MCF 10A (cell line): ENCODE data around the gene VAV2. TPM values are rescaled to one million over a fixed set of nuclear protein-coding genes. Genes with fewer than 3 reads are reported as not detected.

Experiments used
- BruUV-seq: library from RNA; stranded (reverse); fragments of 400-500 nt; replicated peaks from 2 replicates; lab custom pipeline; 2021; lab: Mats Ljungman, UMichigan
- CTCF ChIA-PET: fragments of 300-600 bp; sonication (Branson Sonifier 250); formaldehyde crosslinking; extraction: SDS; loops from one replicate; lab custom pipeline; 2021; ENCODE audit warnings: antibody characterized with exemption, inconsistent platforms; lab: Yijun Ruan, JAX
- POLR2A ChIA-PET: fragments of 300-600, 350-650 bp; sonication (Branson Sonifier 250); formaldehyde crosslinking; extraction: SDS; loops from one replicate; lab custom pipeline; 2020; ENCODE audit warnings: antibody characterized with exemption, inconsistent platforms; lab: Yijun Ruan, JAX
- DNase-seq: peaks from one replicate; pipeline ENCODE4 v3.0.0-alpha.2; 2018; ENCODE audit not compliant: unreplicated experiment
- H3K27ac Mint-ChIP-seq: one replicate; pipeline ENCODE4 v1.8.0; 2022; ENCODE audit warnings: mild to moderate bottlenecking, low read depth, mixed read lengths; ENCODE audit not compliant: unreplicated experiment
- H3K27me3 Mint-ChIP-seq: one replicate; pipeline ENCODE4 v1.8.0; 2022; ENCODE audit warnings: mixed read lengths; ENCODE audit not compliant: insufficient read depth, unreplicated experiment
- H3K36me3 Mint-ChIP-seq: one replicate; pipeline ENCODE4 v1.8.0; 2022; ENCODE audit warnings: mild to moderate bottlenecking, moderate library complexity, mixed read lengths; ENCODE audit not compliant: insufficient read depth, unreplicated experiment
- H3K4me1 Mint-ChIP-seq: one replicate; pipeline ENCODE4 v1.8.0; 2022; ENCODE audit warnings: mixed read lengths; ENCODE audit not compliant: insufficient read depth, unreplicated experiment
- H3K4me3 Mint-ChIP-seq: one replicate; pipeline ENCODE4 v1.8.0; 2022; ENCODE audit warnings: mild to moderate bottlenecking, moderate library complexity, mixed read lengths; ENCODE audit not compliant: unreplicated experiment
- H3K9me3 Mint-ChIP-seq: one replicate; pipeline ENCODE4 v1.8.0; 2022; ENCODE audit warnings: mixed read lengths; ENCODE audit not compliant: unreplicated experiment
- intact Hi-C: fragments of 100-400 bp; cut with micrococcal nuclease; formaldehyde crosslinking; loops from 2 replicates; pipeline ENCODE4 v1.14.1; 2022
- total RNA-seq: library from RNA; stranded (reverse); gene quantifications from 2 replicates; pipeline ENCODE4 v1.2.3, GENCODE V29; 2022
- TF ChIP-seq, protein P1 (sequence below): fragments of 200-600 bp; IDR thresholded peaks from one replicate; pipeline ENCODE4 v1.8.0; 2022; ENCODE audit warnings: antibody characterized with exemption, mild to moderate bottlenecking; ENCODE audit not compliant: unreplicated experiment

Gene VAV2
- total RNA-seq, 1 experiment from 2014 or later, result 31.0 TPM

DNA sequence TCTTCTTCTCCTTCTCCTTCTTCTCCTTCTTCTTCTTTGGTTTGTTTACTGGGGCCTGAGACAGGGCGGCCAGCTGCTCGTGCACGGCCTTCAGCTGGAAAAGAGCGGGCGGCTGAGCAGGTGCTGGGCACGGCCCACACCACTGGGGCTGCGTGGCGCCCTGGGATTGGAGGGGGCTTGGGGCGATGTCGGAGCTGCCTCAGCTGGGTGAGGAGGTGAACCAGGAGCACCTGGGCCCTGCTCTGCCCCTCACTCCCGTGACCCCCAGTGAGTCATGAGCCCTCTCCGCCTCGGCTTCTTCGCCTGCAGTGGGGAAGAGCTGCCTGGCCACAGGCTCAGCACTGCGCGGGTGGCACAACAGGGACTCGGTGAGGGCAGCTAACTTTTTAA, 48.0 kb upstream of the VAV2 start:
- H3K9me3 Mint-ChIP-seq, result no peaks in the 10 kb centered on the region
- no peaks in the 10 kb centered on the region for H3K27me3 Mint-ChIP-seq
- H3K36me3 Mint-ChIP-seq, result peaks cover 70% of the 10 kb centered on the region
- H3K4me1 Mint-ChIP-seq, result no peaks in the 10 kb centered on the region
- intact Hi-C loops, result no loop called here
- DNase-seq, result no peak
- TF ChIP-seq, protein P1, sequence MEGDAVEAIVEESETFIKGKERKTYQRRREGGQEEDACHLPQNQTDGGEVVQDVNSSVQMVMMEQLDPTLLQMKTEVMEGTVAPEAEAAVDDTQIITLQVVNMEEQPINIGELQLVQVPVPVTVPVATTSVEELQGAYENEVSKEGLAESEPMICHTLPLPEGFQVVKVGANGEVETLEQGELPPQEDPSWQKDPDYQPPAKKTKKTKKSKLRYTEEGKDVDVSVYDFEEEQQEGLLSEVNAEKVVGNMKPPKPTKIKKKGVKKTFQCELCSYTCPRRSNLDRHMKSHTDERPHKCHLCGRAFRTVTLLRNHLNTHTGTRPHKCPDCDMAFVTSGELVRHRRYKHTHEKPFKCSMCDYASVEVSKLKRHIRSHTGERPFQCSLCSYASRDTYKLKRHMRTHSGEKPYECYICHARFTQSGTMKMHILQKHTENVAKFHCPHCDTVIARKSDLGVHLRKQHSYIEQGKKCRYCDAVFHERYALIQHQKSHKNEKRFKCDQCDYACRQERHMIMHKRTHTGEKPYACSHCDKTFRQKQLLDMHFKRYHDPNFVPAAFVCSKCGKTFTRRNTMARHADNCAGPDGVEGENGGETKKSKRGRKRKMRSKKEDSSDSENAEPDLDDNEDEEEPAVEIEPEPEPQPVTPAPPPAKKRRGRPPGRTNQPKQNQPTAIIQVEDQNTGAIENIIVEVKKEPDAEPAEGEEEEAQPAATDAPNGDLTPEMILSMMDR, result no peak
- no TSS peak for BruUV-seq
- H3K4me3 Mint-ChIP-seq, result no peak overlapping the region
- CTCF ChIA-PET, result no interaction called here
- POLR2A ChIA-PET, result interaction anchor here (1.2 to 2.7 kb wide), 3 partner anchors 11 to 19 kb away, joined by 4 to 10 read pairs (median 9); no protein-coding TSS in a partner anchor
- no peak overlapping the region for H3K27ac Mint-ChIP-seq

DNA sequence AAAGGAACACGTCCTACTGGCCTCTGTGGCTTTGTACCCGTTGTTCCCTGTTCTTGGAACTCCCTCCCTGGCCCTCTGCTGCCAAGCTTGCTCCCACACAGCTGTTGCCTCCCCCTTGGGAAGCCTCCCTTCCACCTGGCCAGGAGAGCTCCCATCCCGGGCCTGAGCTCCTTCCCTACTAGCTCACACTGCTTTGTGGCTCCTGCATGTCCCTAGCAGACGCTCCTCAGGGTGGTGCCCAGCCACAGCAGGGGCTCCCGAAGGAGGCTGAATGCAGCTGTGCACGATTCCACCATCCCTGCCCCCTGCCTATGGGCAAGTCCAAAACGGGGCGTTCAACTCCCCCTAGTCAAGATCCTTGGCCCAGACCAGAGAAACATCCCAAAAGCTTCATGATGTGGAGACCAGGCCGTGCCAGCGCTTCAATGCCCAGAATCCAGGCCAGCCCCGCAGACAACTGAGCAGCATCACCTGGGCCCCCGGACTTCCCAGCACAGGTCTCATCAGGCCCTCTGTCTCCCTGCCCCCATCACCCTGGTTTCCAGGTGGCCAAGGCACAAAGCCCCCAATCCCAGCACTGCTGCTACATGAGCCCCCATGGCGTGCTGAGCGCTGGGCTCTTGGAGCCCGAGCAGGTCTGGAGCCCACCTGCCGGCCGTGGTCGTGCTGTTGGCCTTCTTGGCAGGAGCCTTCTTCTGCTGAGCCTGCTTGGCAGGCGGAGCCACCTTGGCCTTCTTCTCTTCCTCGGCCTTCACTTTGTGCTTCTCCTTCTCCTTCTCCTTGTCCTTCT, 47.5 kb upstream of the VAV2 start:
- no peak for DNase-seq
- peaks cover 70% of the 10 kb centered on the region for H3K36me3 Mint-ChIP-seq
- BruUV-seq, result no TSS peak
- H3K4me3 Mint-ChIP-seq, result no peak overlapping the region
- H3K9me3 Mint-ChIP-seq, result no peaks in the 10 kb centered on the region
- peak overlapping the region; percentile 33 for H3K27ac Mint-ChIP-seq
- H3K4me1 Mint-ChIP-seq, result no peaks in the 10 kb centered on the region
- CTCF ChIA-PET, result no interaction called here
- TF ChIP-seq, protein P1, result no peak
- intact Hi-C loops, result no loop called here
- no peaks in the 10 kb centered on the region for H3K27me3 Mint-ChIP-seq
- POLR2A ChIA-PET, result interaction anchor here (0.7 to 2.0 kb wide), 3 partner anchors 11 to 59 kb away, joined by 3 to 9 read pairs (median 4); no protein-coding TSS in a partner anchor

DNA sequence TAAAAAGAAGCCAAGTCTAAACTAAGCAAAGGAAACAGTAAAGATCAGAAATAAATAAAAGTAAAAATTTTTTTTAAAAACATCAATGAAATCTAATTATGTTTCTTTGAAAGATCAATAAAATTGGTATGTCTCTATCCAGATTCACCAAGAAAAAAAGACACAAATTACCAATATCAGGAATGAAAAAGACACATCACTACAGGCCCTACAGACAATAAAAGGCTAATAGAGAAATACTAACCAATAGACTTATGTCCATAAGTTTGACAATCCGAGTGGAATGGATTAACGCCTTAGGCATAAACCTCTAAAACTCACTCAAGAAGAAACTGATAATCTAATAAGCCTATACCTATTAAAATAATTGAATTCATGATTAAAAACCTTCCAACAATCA, 45.5 kb upstream of the VAV2 start:
- TF ChIP-seq, protein P1, result no peak
- no peaks in the 10 kb centered on the region for H3K27me3 Mint-ChIP-seq
- POLR2A ChIA-PET, result no interaction called here
- no peak overlapping the region for H3K27ac Mint-ChIP-seq
- H3K4me1 Mint-ChIP-seq, result no peaks in the 10 kb centered on the region
- CTCF ChIA-PET, result interaction anchor here (0.6 kb wide), 1 partner anchor 121 kb away, joined by 3 read pairs; no protein-coding TSS in a partner anchor
- peaks cover 70% of the 10 kb centered on the region for H3K36me3 Mint-ChIP-seq
- DNase-seq, result no peak
- intact Hi-C loops, result no loop called here
- H3K4me3 Mint-ChIP-seq, result no peak overlapping the region
- H3K9me3 Mint-ChIP-seq, result no peaks in the 10 kb centered on the region
- no TSS peak for BruUV-seq

DNA sequence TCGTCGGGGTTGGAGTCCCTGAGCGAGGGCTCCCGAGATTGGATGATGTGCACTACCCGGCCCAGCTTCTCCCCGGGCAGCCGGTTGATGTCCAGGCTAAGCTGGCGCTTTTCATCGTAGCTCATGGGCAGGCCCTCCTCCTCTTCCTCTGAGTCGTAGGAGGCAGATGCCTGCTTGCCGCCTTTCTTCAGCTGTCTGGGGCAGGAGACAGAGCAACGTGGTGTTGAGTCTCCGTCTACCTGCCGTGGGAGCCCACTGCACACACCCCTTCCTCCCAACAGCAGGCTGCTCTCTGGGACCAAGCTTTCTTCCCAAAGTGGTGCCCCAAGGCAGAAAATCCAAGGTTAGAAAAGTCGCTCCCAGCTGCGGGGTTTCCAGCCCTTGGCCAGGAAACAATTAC, 44.0 kb upstream of the VAV2 start:
- H3K4me3 Mint-ChIP-seq, result no peak overlapping the region
- CTCF ChIA-PET, result interaction anchor here (0.8 to 1.2 kb wide), 3 partner anchors 10 to 254 kb away, joined by 3 to 4 read pairs (median 3); no protein-coding TSS in a partner anchor
- BruUV-seq, result no TSS peak
- H3K9me3 Mint-ChIP-seq, result no peaks in the 10 kb centered on the region
- TF ChIP-seq, protein P1, result no peak
- intact Hi-C loops, result no loop called here
- H3K27me3 Mint-ChIP-seq, result no peaks in the 10 kb centered on the region
- POLR2A ChIA-PET, result interaction anchor here (1.8 kb wide), 1 partner anchor 19 kb away, joined by 4 read pairs; no protein-coding TSS in a partner anchor
- H3K4me1 Mint-ChIP-seq, result no peaks in the 10 kb centered on the region
- H3K36me3 Mint-ChIP-seq, result peaks cover 66% of the 10 kb centered on the region
- DNase-seq, result no peak
- no peak overlapping the region for H3K27ac Mint-ChIP-seq
